Measurements from ENCODE around the gene KIRREL3.

DNA sequence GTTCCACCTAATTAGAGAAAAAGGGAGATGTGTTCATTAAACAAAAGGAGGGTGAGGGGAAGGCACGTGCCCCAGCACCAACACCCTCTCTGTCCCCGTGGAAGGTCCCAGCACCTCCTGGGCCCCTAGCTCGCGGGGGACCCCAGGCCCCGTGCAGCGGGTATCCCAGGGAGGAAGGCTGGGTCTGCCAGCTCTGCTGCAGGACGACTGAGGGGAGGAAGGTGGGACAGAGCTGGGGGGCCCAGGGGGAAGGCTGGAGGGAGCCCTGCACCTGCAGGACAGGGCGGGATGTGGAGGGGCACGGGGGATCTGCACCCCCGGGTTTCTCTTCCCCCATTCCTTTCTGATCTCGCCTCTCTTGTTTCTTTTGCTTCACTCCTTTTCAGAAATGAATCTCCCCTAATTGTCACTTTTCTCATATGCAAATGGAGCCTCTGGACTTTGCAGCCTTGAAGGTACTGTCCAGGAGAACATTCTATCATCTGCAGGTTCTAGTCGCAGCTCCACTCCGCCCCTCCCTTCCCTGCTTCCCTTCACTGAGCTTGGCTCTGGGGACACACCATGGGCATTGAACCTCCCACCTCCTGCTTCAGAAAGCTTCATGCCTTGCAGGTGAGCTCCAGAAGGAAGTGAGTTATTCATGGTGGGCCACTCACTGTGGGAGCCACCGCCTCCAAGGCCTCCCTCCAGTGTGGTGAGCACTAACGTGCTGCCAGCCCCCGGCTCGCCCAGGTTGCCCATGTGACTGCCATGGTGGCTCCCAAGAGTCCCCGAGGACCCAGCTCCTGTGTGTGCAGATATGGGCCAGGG, 534.1 kb downstream of the KIRREL3 start:
- TF ChIP-seq, protein P1, sequence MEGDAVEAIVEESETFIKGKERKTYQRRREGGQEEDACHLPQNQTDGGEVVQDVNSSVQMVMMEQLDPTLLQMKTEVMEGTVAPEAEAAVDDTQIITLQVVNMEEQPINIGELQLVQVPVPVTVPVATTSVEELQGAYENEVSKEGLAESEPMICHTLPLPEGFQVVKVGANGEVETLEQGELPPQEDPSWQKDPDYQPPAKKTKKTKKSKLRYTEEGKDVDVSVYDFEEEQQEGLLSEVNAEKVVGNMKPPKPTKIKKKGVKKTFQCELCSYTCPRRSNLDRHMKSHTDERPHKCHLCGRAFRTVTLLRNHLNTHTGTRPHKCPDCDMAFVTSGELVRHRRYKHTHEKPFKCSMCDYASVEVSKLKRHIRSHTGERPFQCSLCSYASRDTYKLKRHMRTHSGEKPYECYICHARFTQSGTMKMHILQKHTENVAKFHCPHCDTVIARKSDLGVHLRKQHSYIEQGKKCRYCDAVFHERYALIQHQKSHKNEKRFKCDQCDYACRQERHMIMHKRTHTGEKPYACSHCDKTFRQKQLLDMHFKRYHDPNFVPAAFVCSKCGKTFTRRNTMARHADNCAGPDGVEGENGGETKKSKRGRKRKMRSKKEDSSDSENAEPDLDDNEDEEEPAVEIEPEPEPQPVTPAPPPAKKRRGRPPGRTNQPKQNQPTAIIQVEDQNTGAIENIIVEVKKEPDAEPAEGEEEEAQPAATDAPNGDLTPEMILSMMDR (IDR thresholded peaks at IDR 0.05): no peak
- TF ChIP-seq POLR2AphosphoS5 (IDR thresholded peaks at IDR 0.05): no peak
